GM21576 (cell line): ENCODE data around the gene ADAT3.
A peak's percentile ranks its signal among the peaks of the same experiment; 100 is the strongest.

ENCODE experiments used
- ATAC-seq: cut with Tn5 transposase; IDR thresholded peaks from one replicate; pipeline ENCODE4 v1.9.1; 2021; ENCODE audit warnings: mild to moderate bottlenecking, moderate library complexity; ENCODE audit not compliant: unreplicated experiment

The ADAT3 gene

DNA sequence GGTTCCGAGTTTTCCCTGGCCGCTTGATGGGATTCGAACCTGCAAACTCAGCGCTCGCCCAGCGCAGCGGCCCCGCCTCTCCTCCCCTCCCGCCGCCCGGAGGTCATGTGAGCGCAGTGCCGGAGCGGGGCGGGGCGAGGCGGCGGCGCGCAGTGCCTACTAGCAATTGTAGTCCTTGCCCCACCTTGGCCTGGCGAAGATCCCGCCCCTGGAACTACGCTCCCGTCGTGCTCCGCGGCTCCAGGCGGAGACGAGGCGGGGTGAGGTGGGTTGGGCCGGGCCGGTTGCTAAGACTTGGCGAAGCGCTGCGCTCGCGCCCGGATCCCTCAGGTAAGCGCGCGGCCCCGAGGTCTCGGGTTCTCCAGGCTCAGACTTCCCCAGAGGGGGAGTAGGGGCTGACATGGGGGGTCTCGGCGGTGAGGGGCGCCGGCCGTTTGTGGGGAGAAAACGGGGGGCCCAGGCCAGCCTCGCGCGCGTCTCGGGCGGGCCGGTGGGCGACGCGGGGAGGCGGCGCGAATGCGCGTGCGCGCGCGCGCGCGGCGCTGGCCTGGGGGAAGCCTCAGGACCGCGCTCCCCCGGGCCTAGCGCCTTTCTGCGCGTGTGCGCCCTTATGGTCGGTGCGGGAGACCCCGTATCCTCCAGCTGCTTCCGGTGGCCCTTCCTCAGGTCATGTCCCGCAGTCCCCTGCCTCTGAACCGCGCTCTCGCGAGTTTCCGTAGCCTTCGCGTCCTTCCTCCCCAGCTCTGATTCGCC lies at the start of gene ADAT3, which contains the start of gene SCAMP4:
TSS of gene ADAT3 (plus strand) at position 290 of the 753 bp plus-strand sequence. CDS start 6,649 bp downstream, outside the sequence.
TSS of gene SCAMP4 (plus strand) at position 290 of the 753 bp plus-strand sequence. CDS start 9,621 bp downstream, outside the sequence.
- ATAC-seq: peak; percentile 75

DNA sequence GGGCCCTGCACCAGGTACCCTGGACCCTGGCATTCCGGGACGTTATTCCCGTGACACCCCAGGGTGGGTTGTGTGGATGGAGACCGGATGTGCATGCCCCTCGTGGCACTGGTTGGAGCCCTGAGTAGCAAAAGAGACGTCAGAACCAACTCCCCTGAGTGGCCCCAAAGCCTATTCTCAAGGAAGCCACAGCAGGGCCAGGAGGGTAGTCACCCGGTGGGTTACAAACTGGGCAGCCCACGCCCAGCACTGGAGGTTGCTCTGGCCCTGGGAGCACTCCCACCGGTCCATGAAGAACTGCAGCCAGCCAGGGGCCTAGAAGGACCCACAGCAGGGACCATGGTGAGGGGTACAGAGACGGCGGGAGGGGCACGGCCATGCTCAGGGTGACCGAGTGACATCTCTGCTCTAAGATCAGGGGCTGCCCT lies 49.4 kb upstream of the ADAT3 start:
- no peak for ATAC-seq

DNA sequence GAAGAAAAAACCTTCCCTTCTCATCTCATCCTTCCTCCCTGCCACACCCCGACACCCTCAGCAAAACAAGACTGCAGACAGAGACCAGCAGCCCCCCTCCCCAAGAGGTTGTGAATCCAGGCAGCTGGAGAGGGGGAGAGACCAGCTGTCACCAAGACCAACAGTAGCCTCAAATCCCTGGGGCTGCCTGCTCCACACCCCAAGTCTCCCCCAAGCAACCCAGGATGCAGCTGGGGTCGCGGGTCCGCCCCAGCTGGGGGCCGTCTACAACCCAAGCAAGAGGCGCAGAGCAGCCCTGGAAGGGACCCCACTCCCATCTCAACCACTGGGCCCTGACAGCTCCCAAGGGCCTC lies 48.9 kb upstream of the ADAT3 start:
- ATAC-seq: no peak

- ATAC-seq: no peak
These were observed 48.2 kb upstream of the ADAT3 start for GRCh38 chr19:1856698-1857603.

- no peak for ATAC-seq
These were observed 47.4 kb upstream of the ADAT3 start for GRCh38 chr19:1857648-1858326.

- no peak for ATAC-seq
These were observed 46.7 kb upstream of the ADAT3 start for GRCh38 chr19:1858412-1859081.

DNA sequence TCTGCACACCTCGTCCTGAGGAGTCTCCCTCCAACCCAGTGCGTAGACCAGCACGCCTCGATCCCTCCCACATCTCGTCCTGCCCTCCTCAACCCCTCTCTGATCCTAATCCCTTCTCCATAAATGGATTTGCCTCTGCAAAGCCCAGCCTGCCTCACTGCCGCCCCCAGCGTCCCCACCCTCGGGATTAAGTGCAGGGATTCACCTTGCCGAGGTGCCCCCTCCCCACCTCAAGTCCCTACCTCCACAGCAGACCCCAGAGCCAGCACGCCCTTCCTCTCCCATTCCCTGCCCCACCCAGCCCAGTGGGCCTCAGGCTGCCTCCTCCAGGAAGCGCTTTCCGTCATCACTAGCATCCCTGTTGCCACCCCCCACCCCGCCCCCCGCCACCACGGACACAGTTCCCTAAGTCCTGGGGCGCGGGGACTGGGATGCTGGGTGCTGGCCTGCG lies 45.8 kb upstream of the ADAT3 start:
- no peak for ATAC-seq

GRCh38 chr19:1860042-1860775 lies 45.0 kb upstream of the ADAT3 start:
- no peak for ATAC-seq

DNA sequence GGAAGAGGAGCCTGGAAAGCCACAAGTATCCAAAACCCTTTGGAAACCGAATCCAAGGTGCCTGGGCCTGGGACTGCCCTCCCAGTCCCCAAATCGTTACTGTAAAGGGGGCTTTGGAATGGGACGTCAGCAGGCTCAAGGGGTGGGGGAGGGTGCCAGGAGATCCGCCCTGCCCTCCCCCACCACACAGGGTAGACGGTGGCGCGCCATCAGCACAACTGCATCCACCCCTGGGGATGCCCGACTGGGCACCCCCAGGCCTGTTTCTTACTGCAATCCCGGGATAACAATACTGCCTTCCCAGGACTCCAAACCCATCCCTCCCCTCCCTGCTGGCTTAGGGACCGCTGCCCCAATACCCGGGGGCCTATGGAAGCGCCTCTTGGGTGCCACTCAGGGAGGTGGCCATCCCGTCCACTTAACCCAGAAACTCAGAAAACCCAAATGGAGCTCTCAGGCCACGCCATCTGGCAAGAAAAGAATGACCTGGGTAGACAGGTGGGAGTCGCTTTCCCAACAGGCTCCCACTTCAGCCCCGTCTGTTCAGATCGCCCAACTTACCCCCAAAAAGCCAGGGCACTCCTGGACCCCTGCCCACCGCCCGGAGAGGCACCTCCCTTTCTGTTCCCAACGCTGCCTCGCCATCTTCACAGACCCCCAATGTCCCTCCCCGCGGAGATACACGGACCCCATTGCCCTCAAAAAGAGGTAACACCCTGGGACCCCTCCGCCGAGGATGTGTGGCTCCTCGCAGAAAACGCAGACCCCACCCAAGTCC lies 44.2 kb upstream of the ADAT3 start:
- no peak for ATAC-seq

DNA sequence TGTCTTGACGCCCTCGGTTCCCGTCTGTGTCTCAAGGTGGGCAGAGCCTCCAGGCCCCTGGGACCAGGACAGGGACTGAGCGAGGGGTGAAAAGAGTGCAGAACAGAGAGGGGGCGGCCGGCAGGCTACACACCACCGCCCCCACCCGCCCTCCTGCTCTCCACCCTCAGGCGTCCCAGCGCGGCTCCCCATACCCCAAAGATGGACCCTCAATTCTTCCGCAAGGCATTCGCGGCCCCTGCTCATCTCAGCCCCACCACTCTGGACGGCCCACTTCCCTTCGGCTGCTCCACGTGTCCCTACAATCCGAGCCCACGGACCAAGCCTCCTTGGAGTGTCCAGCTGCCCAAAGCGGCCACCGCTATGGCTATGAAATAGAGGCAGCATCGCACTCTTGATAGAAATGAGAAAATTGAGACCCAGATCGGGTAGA lies 43.6 kb upstream of the ADAT3 start:
- ATAC-seq: no peak

DNA sequence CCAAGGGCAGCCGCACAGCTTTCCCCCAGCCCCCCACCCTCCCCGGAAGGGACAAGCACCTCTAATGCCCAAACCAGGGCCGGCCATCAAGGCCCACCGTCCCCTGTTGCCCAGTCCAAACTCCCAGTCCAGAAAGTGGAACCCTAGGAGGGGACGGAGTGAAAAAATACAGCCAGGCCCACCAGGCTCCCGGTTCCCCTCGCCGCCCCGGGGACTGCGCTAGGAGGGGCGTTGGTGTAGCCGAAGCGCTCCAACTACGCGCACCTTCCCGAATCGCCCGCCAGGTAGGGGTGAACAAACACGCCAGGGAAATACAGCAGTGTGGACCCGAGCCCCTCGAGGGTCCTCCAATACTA lies 43.2 kb upstream of the ADAT3 start:
- no peak for ATAC-seq

- ATAC-seq: no peak
These were observed 42.5 kb upstream of the ADAT3 start for GRCh38 chr19:1862424-1863327.

- ATAC-seq: no peak
These were observed 41.9 kb upstream of the ADAT3 start, which contains the start of gene KLF16 for GRCh38 chr19:1863328-1863637. Gene KLF16 (minus strand): TSS chr19:1863579. CDS start chr19:1863497, 82 bp downstream.

- peak; percentile 48 for ATAC-seq
These were observed 41.3 kb upstream of the ADAT3 start for GRCh38 chr19:1863638-1864479.

- no peak for ATAC-seq
These were observed 40.6 kb upstream of the ADAT3 start for GRCh38 chr19:1864480-1865171.

GRCh38 chr19:1865172-1866010 lies 39.8 kb upstream of the ADAT3 start:
- ATAC-seq: no peak
